HFF-Myc (cell line): ENCODE measurements around the gene CERK.

Source experiments
- DNase-seq: peaks from one replicate; pipeline ENCODE4 v3.0.0-alpha.2; 2011; ENCODE audit warnings: low read depth; ENCODE audit errors: extremely low read depth
- H3K4me3 ChIP-seq: replicated peaks from 2 replicates; pipeline ENCODE4 v1.5.1; 2011; ENCODE audit warnings: low read depth, mild to moderate bottlenecking, control low read depth, low read length
- CTCF ChIP-seq: IDR thresholded peaks from 2 replicates; pipeline ENCODE4 v1.5.1; 2012; ENCODE audit warnings: mild to moderate bottlenecking, low read depth, low read length, control low read depth; ENCODE audit errors: missing control alignments

Gene CERK

GRCh38 chr22:46770726-46771125, 32.7 kb upstream of the CERK start:
- H3K4me3 ChIP-seq: no peak overlapping the region
- DNase-seq: no peak
- no peak for TF ChIP-seq CTCF

GRCh38 chr22:46770151-46770641, 32.1 kb upstream of the CERK start:
- H3K4me3 ChIP-seq: no peak overlapping the region
- no peak for TF ChIP-seq CTCF
- no peak for DNase-seq

- TF ChIP-seq CTCF: no peak
- H3K4me3 ChIP-seq: no peak overlapping the region
Observed at GRCh38 chr22:46769706-46770105, 31.7 kb upstream of the CERK start.

GRCh38 chr22:46769191-46769675, 31.2 kb upstream of the CERK start:
- DNase-seq: no peak
- TF ChIP-seq CTCF: no peak
- no peak overlapping the region for H3K4me3 ChIP-seq

More at GRCh38 chr22:46769706-46770105, 31.7 kb upstream of the CERK start:
- no peak for DNase-seq

- no peak for DNase-seq
- TF ChIP-seq CTCF: no peak
- H3K4me3 ChIP-seq: no peak overlapping the region
Observed at GRCh38 chr22:46767249-46767985, 29.4 kb upstream of the CERK start.

GRCh38 chr22:46766611-46767010, 28.6 kb upstream of the CERK start:
- TF ChIP-seq CTCF: no peak
- DNase-seq: no peak
- no peak overlapping the region for H3K4me3 ChIP-seq
